Esophagus squamous epithelium (tissue), 5 donors: ENCODE results near the gene SLC16A5. TPM values are rescaled to one million over a fixed set of nuclear protein-coding genes. Genes with fewer than 3 reads are reported as not detected.
A peak's percentile ranks its signal among the peaks of the same experiment; 100 is the strongest.

ENCODE experiments used
- DNase-seq: peaks from one replicate; lab custom pipeline; 2025; lab: John Stamatoyannopoulos, UW
- H3K27ac ChIP-seq, 4 donors: fragments of 200-600 bp; sonication (generic); one replicate each; pipeline ENCODE4 v1.5.1; 2016 to 2019; ENCODE audit warnings: mild to moderate bottlenecking in 1 of 4
- H3K27me3 ChIP-seq, 4 donors: fragments of 200-600 bp; sonication (generic); 1 replicate in 3 of 4; 2 replicates in 1 of 4; pipeline versions ENCODE4 v1.5.1 to v1.6.0; 2017 to 2021; ENCODE audit warnings: antibody characterized with exemption in 1 of 4
- H3K36me3 ChIP-seq, 3 donors: fragments of 200-600 bp; sonication (generic); one replicate each; pipeline ENCODE4 v1.5.1; 2016 to 2019
- H3K4me1 ChIP-seq, 3 donors: fragments of 200-600 bp; sonication (generic); one replicate each; pipeline ENCODE4 v1.5.1; 2017 to 2019
- H3K4me3 ChIP-seq, 4 donors: fragments of 200-600 bp; sonication (generic); 1 replicate in 3 of 4; 2 replicates in 1 of 4; pipeline ENCODE4 v1.5.1; 2016 to 2019; ENCODE audit warnings: mild to moderate bottlenecking in 2 of 4, moderate library complexity in 1 of 4
- H3K9me3 ChIP-seq, 3 donors: fragments of 200-600 bp; sonication (generic); one replicate each; pipeline ENCODE4 v1.5.1; 2016 to 2019
- CTCF ChIP-seq, 6 experiments: fragments of 450-650 bp in 4 of 6; fragments of 200-600 bp in 2 of 6; sonication (generic) in 2 of 6; IDR thresholded peaks; one replicate each; pipeline ENCODE4 v1.5.1; 2016 to 2019; ENCODE audit warnings: antibody characterized with exemption in 6 of 6, mild to moderate bottlenecking in 4 of 6, moderate library complexity in 4 of 6
- POLR2A ChIP-seq, 4 donors: fragments of 450-650 bp; IDR thresholded peaks; one replicate each; pipeline ENCODE4 v1.6.1; 2017; ENCODE audit warnings: antibody characterized with exemption in 4 of 4, mild to moderate bottlenecking in 4 of 4, moderate library complexity in 3 of 4
- WGBS, 2 donors: methylation state at CpG; one replicate each; pipeline ENCODE4 v1.1.5; 2018; 5-methylcytosine and 5-hydroxymethylcytosine counted together
- intact Hi-C: fragments of 100-400 bp; cut with DNase I; formaldehyde crosslinking; loops from one replicate; pipeline ENCODE4 v1.15.0; 2022
- total RNA-seq, 4 donors: library from RNA; depleted of rRNA; stranded (reverse); fragments of >200 nt; gene quantifications; one replicate each; pipeline ENCODE4 v1.1.0, GENCODE V29; 2016
- donor health status: DM: yes; HTN: yes; CAD: no.

Gene SLC16A5
- total RNA-seq, 4 donors from 2014 or later = 13.4 to 22.9 (median 17.4) TPM

GRCh38 chr17:75093548-75094158, 5.9 kb downstream of the SLC16A5 start:
- peak overlapping the region; percentile 71 to 93 (median 89) for H3K27ac ChIP-seq
- TF ChIP-seq POLR2A (IDR thresholded peaks at IDR 0.05) = no peak
- TF ChIP-seq CTCF (IDR thresholded peaks at IDR 0.05) = no peak
- intact Hi-C loops = no loop called here
- H3K9me3 ChIP-seq = no peaks in the 10 kb centered on the region
- H3K4me3 ChIP-seq = no peak overlapping the region
- H3K4me1 ChIP-seq = peaks cover 38 to 89% (median 68%) of the 10 kb centered on the region in 3 donors
- peaks cover 0 to 10% (median 0%) of the 10 kb centered on the region in 3 donors for H3K36me3 ChIP-seq
- 77 to 90% methylated on average over 2 to 6 of the region's 18 CpGs for WGBS, 2 donors
- no peak for DNase-seq
- H3K27me3 ChIP-seq = no peaks in the 10 kb centered on the region

- Histone ChIP-seq H3K4me1 (peaks cover 31 to 80% (median 55%) of the 10 kb centered on the region in 3 donors), H3K9me3 (no peaks in the 10 kb centered on the region), H3K4me3 (no peak overlapping the region), H3K27me3 (no peaks in the 10 kb centered on the region), H3K36me3 (peaks cover 0 to 22% (median 0%) of the 10 kb centered on the region in 3 donors), H3K27ac (peak overlapping the region; percentile 34 to 92 (median 80))
- no peak for DNase-seq
- 92 to 96% methylated on average over 4 to 6 of the region's 16 CpGs for WGBS, 2 donors
- no peak for TF ChIP-seq POLR2A (IDR thresholded peaks at IDR 0.05)
- TF ChIP-seq CTCF (IDR thresholded peaks at IDR 0.05) = no peak
- intact Hi-C loops = no loop called here
These were observed 7.2 kb downstream of the SLC16A5 start for GRCh38 chr17:75094871-75095399.

GRCh38 chr17:75096082-75096625, 8.4 kb downstream of the SLC16A5 start:
- H3K36me3 ChIP-seq = peaks cover 0 to 34% (median 7%) of the 10 kb centered on the region in 3 donors
- peaks cover 24 to 68% (median 43%) of the 10 kb centered on the region in 3 donors for H3K4me1 ChIP-seq
- no peak for DNase-seq
- peak overlapping the region; percentile 78 to 92 (median 80) for H3K27ac ChIP-seq
- intact Hi-C loops = no loop called here
- TF ChIP-seq POLR2A (IDR thresholded peaks at IDR 0.05) (peak in 1 of 4 donors; percentile 55), CTCF (IDR thresholded peaks at IDR 0.05) (no peak)
- no peaks in the 10 kb centered on the region for H3K9me3 ChIP-seq
- no peaks in the 10 kb centered on the region for H3K27me3 ChIP-seq
- 24 to 41% methylated on average over 6 to 13 of the region's 14 CpGs for WGBS, 2 donors
- H3K4me3 ChIP-seq = no peak overlapping the region

GRCh38 chr17:75097865-75098264, 10.1 kb downstream of the SLC16A5 start:
- Histone ChIP-seq H3K4me1 (peaks cover 16 to 51% (median 27%) of the 10 kb centered on the region in 3 donors), H3K4me3 (no peak overlapping the region), H3K9me3 (no peaks in the 10 kb centered on the region), H3K27me3 (no peaks in the 10 kb centered on the region), H3K27ac (no peak overlapping the region), H3K36me3 (peaks cover 0 to 34% (median 7%) of the 10 kb centered on the region in 3 donors)
- DNase-seq = no peak
- 95 to 96% methylated on average over 7 of the region's 7 CpGs for WGBS, 2 donors
- intact Hi-C loops = no loop called here
- no peak for TF ChIP-seq POLR2A (IDR thresholded peaks at IDR 0.05)
- no peak for TF ChIP-seq CTCF (IDR thresholded peaks at IDR 0.05)

- H3K4me1 ChIP-seq = peaks cover 6 to 41% (median 17%) of the 10 kb centered on the region in 3 donors
- intact Hi-C loops = no loop called here
- no peak overlapping the region for H3K4me3 ChIP-seq
- 50 to 76% methylated on average over 7 of the region's 7 CpGs for WGBS, 2 donors
- no peak for TF ChIP-seq POLR2A (IDR thresholded peaks at IDR 0.05)
- no peak for TF ChIP-seq CTCF (IDR thresholded peaks at IDR 0.05)
- H3K36me3 ChIP-seq = peaks cover 0 to 36% (median 7%) of the 10 kb centered on the region in 3 donors
- no peak for DNase-seq
- H3K27me3 ChIP-seq = no peaks in the 10 kb centered on the region
- no peak overlapping the region for H3K27ac ChIP-seq
- no peaks in the 10 kb centered on the region for H3K9me3 ChIP-seq
These were observed 11.1 kb downstream of the SLC16A5 start for GRCh38 chr17:75098861-75099260.
